Lower leg skin (tissue), 4 donors: Measurements from ENCODE around the gene STRIP1. TPM values are rescaled to one million over a fixed set of nuclear protein-coding genes. Genes with fewer than 3 reads are reported as not detected.
A peak's percentile ranks its signal among the peaks of the same experiment; 100 is the strongest.
"Not testable (repeated sequence)": the region's sequence is repeated elsewhere in the genome, so short reads cannot be mapped to it uniquely, and the experiment has no call there.

Experiments
- DNase-seq, 2 donors: peaks; one replicate each; pipeline ENCODE4 v3.0.0-alpha.2; 2019; ENCODE audit warnings: low spot score in 2 of 2
- H3K4me3 ChIP-seq: fragments of 200-600 bp; sonication (generic); 2 replicates; pipeline ENCODE4 v1.5.1; 2017; ENCODE audit warnings: mild to moderate bottlenecking, low read depth; ENCODE audit not compliant: poor library complexity, severe bottlenecking
- CTCF ChIP-seq, 3 donors: fragments of 450-650 bp; IDR thresholded peaks; one replicate each; pipeline ENCODE4 v1.5.1; 2016; ENCODE audit warnings: antibody characterized with exemption in 3 of 3, mild to moderate bottlenecking in 3 of 3, moderate library complexity in 2 of 3
- POLR2A ChIP-seq, 2 donors: fragments of 450-650 bp; IDR thresholded peaks; one replicate each; pipeline ENCODE4 v1.6.1; 2016 to 2017; ENCODE audit warnings: antibody characterized with exemption in 2 of 2, mild to moderate bottlenecking in 1 of 2, moderate library complexity in 1 of 2
- WGBS, 2 donors: methylation state at CpG; one replicate each; pipeline ENCODE4 v1.1.5; 2018; 5-methylcytosine and 5-hydroxymethylcytosine counted together
- intact Hi-C: fragments of 100-400 bp; cut with DNase I; formaldehyde crosslinking; loops from one replicate; pipeline ENCODE4 v1.15.0; 2023; ENCODE audit warnings: low total_unique reads
- total RNA-seq, 4 donors: library from RNA; depleted of rRNA; stranded (reverse); fragments of >200 nt; gene quantifications; one replicate each; pipeline ENCODE4 v1.1.0, GENCODE V29; 2016

Gene STRIP1
- total RNA-seq, 4 donors from 2014 or later = 45.0 to 64.1 (median 50.9) TPM

GRCh38 chr1:110069404-110070281 is 35.2 kb downstream of the STRIP1 start:
- DNase-seq = no peak
- H3K4me3 ChIP-seq = peak overlapping the region; percentile 2
- intact Hi-C loops = no loop called here
- TF ChIP-seq POLR2A (IDR thresholded peaks at IDR 0.05) (no peak), CTCF (IDR thresholded peaks at IDR 0.05) (no peak)
- WGBS, 2 donors = 48% methylated on average over 37 to 61 of the region's 64 CpGs

- intact Hi-C loops = no loop called here
- H3K4me3 ChIP-seq = peak overlapping the region; percentile 2
- TF ChIP-seq CTCF (IDR thresholded peaks at IDR 0.05) = no peak
- no peak for TF ChIP-seq POLR2A (IDR thresholded peaks at IDR 0.05)
- 8 to 13% methylated on average over 40 to 43 of the region's 52 CpGs for WGBS, 2 donors
- no peak for DNase-seq
Measured at GRCh38 chr1:110070282-110070669, 35.9 kb downstream of the STRIP1 start.

GRCh38 chr1:110070671-110071242 is 36.3 kb downstream of the STRIP1 start, which contains the start of gene ALX3:
Gene ALX3 (minus strand): TSS chr1:110070672. CDS start chr1:110070612, 60 bp downstream.
- peak within 1 kb of the TSS; percentile 2 for H3K4me3 ChIP-seq
- TF ChIP-seq POLR2A (IDR thresholded peaks at IDR 0.05) (no peak), CTCF (IDR thresholded peaks at IDR 0.05) (no peak)
- DNase-seq = no peak
- WGBS, 2 donors = 13 to 16% methylated on average over 16 to 23 of the region's 27 CpGs
- intact Hi-C loops = no loop called here

- TF ChIP-seq CTCF (IDR thresholded peaks at IDR 0.05) (no peak), POLR2A (IDR thresholded peaks at IDR 0.05) (no peak)
- no peak overlapping the region for H3K4me3 ChIP-seq
- DNase-seq = no peak
- intact Hi-C loops = no loop called here
- WGBS, 2 donors = 85 to 89% methylated on average over 4 of the region's 4 CpGs
Measured at GRCh38 chr1:110074166-110074565, 39.7 kb downstream of the STRIP1 start.

GRCh38 chr1:110076789-110077500 is 42.5 kb downstream of the STRIP1 start:
- no peak for DNase-seq
- no peak overlapping the region for H3K4me3 ChIP-seq
- TF ChIP-seq CTCF (IDR thresholded peaks at IDR 0.05) (no peak), POLR2A (IDR thresholded peaks at IDR 0.05) (no peak)
- 85 to 93% methylated on average over 3 of the region's 3 CpGs for WGBS, 2 donors
- intact Hi-C loops = no loop called here

- intact Hi-C loops, DNase-seq, H3K4me3 ChIP-seq: not testable (repeated sequence)
- 100% methylated on average over 2 of the region's 2 CpGs for WGBS, 2 donors
Measured at GRCh38 chr1:110079995-110080394, 45.6 kb downstream of the STRIP1 start.
